Activated naive CD8-positive, alpha-beta T cell treated with anti-CD3 and anti-CD28 coated beads, Interleukin-2, amount 50 U/mL, for 16 hours (primary cell): ENCODE measurements around the gene COX6B2.

Experiments used
- DNase-seq: peaks from one replicate; pipeline ENCODE4 v3.0.0-alpha.2; 2020; ENCODE audit warnings: low read depth, low spot score

The COX6B2 gene

DNA sequence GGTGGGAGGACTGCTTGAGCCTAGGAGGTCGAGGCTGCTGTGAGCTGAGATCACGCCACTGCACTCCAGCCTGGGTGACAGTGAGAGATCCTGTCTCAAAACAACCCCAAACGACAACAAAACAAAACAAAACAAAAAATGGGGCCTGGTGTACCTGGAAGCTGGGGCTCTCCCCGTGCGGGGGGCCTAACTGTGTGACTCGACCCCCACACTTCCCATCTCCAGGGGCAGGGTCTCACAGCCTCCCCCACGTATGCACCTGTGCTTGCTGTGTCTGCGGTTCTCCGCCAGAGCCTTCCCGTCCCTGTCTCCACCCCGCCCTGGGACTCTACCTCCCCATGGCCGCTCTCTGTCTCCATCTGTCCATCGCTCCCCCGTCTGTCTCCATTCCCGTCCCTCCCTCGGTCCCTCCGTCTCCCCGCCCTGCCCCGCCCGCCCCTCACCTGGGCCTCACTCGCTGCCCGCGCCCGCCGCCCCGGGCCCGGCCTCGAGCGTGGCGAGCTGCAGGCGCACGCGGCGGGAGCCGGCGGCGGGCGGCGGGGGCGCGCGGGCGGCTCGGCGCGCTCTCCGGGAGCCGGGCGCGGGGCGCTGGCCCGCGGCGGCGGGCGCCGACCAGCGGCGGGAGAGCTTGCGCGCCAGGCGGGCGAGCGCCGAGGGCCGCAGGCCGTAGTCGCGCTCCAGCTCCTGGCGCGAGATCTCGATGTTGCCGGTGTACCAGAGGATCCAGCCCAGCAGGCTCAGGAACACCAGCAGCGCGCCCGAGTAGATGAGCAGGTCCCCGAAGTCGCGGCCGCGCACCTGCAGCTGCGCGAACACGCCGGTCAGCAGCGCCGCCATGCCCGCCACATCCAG lies 29.0 kb upstream of the COX6B2 start:
- DNase-seq, result no peak

- no peak for DNase-seq
These were observed 28.1 kb upstream of the COX6B2 start for GRCh38 chr19:55382522-55383054.

DNA sequence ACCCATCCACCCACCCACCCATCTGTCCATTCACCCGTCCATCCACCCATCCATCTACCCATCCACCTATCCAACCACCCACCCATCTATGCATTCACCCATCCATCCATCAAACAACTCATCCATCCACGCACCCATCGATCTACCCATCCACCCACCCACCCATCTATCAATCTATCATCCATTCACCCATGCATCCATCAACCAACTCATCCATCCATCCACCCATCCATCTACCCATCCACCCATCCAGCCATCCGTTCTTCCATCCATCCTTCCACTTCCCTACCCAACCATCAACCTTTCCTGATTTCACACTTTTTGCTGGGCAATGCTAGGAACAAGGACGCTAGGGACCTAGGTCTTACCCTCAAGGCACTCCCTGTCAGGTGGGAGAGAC lies 27.5 kb upstream of the COX6B2 start:
- no peak for DNase-seq

GRCh38 chr19:55379174-55379573 lies 24.7 kb upstream of the COX6B2 start:
- DNase-seq, result no peak

- DNase-seq, result no peak
These were observed 23.0 kb upstream of the COX6B2 start for GRCh38 chr19:55377356-55378131.

- no peak for DNase-seq
These were observed 21.9 kb upstream of the COX6B2 start, which contains the start of gene TMEM190 for GRCh38 chr19:55376241-55376933. TSS of gene TMEM190 (plus strand) at chr19:55376826. CDS start at chr19:55376854, 28 bp downstream.

DNA sequence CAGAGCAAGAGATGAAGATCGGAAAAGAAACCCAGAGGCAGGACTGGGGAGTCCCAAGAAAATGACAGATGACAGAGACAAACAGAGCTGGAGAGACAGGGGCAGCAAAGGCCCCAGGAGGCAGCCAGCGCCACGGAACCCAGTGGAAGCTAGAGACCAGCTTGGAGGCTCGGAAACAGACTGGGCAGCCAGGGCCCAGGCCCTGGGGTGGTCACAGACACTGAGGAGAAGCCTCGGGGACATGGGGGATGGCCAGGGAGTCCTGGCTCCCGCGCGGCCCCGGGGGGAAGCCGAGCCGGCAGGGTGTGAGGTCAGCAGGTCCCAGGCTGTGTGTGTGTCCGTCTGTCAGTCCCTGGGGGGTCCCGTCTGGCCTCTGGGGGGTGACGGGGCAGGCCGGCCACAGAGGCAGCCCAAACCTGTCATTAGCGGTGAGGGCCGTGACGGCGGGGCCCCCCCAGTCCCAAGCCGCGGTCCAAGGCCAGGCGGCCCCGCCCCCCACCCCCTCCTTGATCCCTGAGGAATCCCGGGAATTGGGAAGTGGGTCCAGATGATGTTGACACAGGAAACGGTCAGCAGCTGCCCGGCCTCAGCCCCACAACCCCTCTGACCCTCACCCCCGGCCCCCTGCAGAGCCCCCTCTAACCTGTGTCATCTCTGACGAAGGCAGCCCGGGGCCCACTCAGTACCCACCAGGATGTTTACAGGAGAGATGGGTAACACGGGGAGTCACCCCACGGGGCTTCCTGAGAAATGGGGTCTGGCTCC lies 19.7 kb upstream of the COX6B2 start:
- DNase-seq, result no peak

GRCh38 chr19:55373306-55373992 lies 18.9 kb upstream of the COX6B2 start:
- DNase-seq, result no peak

DNA sequence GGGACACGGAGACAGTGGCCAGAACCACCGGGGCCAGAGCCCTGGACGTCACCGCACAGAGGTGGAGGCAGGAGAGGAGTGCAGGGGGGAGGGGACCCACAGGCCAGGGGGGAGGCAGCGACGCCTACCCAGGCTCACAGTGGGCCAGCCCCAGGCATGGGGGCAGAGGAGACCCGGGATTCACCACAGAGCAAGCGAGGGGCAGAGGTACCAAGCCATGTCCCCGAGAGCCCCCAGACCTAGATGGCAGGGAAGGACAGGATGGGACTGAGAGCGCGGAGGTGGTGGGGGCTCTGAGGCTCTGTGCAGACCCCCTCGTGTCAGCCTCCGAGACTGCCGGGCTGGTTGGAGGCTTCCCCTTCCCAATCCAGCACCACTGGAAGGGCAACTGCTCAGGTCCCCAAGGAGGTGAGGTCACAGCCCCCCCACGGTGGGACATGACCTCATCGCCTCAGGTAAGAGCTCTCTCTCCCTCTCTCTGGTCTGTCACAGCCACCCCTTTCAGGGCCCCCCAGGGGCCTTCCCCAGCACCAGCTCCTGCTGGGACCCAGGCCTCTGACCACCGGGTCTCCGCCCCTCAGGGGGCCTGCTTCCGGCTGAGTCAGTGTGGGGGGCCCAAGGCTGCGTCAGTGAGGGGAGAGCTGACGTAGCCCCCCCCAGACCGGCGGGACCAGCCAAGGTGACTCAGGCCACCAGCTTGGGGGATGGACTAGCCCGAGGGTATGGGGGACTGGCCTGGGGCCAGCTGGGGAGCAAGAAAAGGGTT lies 18.0 kb upstream of the COX6B2 start:
- DNase-seq, result no peak

GRCh38 chr19:55370305-55370988 lies 15.9 kb upstream of the COX6B2 start, which contains the start of gene IL11:
TSS of gene IL11 (minus strand) at chr19:55370463. CDS start at chr19:55370310, 153 bp downstream.
- DNase-seq, result no peak

- no peak for DNase-seq
These were observed 15.3 kb upstream of the COX6B2 start for GRCh38 chr19:55369653-55370304.

DNA sequence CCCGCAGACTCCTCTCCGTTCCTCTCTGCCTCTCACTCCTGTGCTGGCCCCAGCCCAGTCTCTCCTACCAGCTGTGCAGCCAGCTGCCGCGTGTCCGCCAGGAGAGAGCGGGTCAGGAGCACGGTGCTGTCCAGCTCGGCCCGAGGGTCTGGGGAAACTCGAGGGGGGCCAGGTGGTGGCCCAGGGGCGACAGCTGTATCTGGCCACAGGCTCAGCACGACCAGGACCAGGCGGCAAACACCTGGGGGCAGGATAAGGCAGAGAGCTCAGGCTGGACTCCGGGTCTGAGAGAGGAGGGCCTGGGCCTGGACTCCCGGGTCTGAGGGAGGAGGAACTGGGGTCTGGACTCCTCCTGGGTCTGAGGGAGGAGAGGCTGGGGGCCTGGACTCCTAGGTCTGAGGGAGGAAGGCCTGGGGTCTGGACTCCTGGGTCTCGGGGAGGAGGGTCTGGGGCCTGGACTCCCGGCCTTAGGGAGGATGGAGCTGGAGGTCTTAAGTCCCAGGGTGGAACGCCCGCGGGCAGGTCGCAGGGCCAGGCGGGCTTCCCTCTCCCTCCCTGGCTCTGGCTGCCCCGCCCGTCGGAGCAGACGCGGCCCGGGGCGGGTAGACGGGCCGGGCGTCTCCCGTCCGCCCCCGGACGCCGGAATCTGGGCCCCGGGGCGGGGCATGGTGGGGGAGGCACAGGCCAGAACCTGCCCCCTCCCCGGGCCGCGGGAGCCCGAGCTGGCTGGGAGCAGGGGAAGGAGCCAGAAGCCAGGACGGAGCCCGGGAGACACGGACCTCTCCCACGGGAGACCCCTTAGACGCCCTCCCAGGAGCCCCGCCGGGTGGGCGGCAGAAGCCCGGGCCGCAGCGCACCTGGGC lies 14.4 kb upstream of the COX6B2 start:
- DNase-seq, result no peak

DNA sequence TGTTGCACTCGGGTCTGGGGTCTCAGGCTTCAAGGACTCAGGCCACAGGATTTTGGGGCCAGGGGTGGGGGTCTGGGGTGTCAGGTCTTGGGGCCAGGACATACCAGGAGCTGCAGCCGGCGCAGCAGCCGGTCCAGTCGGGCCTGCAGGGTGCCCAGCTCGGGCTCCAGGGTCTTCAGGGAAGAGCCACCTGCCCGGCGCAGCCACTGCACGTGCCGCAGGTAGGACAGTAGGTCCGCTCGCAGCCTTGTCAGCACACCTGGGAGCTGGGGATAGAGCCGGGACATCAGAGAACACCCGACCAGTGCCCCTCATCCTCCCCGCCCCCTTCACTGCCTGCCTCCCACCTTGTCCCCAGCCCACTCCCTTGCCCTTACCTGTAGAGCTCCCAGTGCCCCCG lies 13.6 kb upstream of the COX6B2 start:
- DNase-seq, result no peak

GRCh38 chr19:55366790-55367189 lies 12.3 kb upstream of the COX6B2 start:
- DNase-seq, result no peak

GRCh38 chr19:55365964-55366363 lies 11.4 kb upstream of the COX6B2 start:
- DNase-seq, result no peak

DNA sequence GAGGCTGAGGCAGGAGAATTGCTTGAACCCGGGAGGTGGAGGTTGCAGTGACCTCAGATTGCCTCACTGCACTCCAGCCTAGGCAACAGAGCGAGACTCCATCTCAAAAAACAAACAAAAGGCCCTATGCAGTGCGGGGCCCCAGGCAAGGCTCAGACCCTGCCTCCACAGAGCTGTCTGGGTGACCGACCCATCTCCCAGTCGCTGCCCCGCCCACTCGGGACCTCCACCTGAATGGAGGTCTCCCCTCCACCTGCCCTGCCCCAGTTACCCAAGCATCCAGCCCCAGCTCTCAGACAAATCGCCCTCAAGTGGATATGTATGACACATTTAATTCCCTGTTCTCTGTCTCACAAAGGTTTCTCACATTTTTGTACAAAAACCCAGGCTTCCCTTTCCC lies 10.7 kb upstream of the COX6B2 start:
- no peak for DNase-seq

DNA sequence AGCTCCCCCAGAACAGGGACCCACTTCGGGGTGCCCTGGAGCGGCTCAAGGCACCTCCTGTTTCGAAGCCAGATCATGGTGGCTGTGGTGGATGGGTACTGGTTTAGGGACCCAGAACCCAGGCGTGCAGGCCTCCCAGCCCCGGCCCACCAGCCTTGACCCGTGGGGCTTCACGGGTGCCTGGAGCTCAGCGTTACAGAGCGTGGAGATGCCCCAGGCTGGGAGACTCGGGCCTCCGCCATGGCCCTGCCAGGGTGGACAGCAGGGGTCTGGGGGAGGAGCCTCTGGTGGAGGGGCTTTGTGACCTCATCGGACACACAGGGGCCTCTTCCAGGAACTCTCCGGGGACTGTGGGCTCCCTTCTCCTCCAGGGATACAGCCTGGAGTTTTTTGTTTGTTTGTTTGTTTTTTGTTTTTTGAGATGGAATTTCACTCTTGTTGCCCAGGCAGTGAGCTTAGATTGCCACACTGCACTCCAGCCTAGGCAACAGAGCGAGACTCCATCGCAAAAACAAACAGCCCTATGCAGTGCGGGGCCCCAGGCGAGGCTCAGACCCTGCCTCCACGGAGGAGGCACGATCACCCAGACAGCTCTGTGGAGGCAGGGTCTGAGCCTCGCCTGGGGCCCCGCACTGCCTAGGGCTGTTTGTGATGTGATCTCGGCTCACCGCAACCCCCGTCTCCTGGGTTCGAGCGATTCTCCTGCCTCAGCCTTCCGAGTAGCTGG lies 8.6 kb upstream of the COX6B2 start, which contains the start of gene GARIN5B:
Gene GARIN5B, minus strand, starts transcription at position 271 of the 727 bp plus-strand sequence. Its CDS starts 194 bp downstream, at position 77.
- DNase-seq, result no peak
